T-helper 1 cell (primary cell): ENCODE results near the gene UBE2Q2.
"Not testable (repeated sequence)": the region's sequence is repeated elsewhere in the genome, so short reads cannot be mapped to it uniquely, and the experiment has no call there.

Source experiments
- DNase-seq, 5 donors: peaks; one replicate each; pipeline ENCODE4 v3.0.0-alpha.2; 2012 to 2020
- total RNA-seq, 4 donors: gene quantifications; one replicate each; lab custom pipeline; 2026; lab: John Stamatoyannopoulos, UW

Gene UBE2Q2
- 69.4 to 97.1 (median 71.2) reads per million in 4 donors for total RNA-seq

DNA sequence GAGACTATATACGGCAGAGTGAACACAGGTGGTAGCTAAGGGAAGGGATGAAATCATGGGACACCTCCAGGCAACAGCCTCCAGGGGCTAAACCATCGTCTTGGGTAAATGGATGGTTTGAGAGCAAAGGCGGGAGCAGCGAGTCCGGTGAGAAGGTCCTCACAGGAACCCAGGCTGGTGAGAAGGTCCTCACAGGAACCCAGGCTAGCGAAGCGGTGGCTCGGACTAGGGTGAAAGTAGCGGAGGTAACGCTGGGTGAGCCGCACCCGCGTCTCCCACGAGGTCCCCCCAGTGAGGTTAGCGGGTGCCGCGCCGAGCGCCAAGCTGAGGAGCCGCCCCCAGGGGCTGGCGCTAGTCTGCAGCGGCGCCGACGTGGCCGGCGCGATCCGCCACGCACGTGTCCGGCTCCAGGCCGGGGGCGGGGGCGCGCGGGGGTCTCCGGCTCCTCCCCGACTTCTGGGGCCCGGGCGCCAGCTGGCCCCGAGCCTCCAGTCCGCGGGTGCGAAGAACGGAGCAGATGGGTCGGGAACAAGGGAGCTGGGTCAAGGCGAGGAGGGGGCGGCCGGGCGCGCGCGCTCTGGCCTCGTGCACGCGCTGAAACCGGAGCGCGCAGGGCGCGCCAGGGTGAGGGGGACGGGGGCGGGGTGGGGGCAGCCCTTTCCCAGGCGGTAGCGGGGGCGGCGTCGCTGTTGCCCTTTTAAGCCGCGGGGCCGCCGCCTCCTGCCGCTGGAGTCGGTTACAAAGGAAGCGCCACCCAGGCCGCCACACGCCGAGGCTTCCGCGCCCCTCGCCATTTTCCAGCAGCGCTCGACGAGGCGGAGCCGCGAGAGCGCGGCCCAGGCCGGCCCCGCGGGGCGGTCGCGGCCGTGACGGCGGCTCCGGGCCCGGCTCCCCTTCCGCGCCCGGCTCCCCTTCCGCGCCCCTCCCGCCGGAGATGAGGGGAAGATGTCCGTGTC is at the start of gene UBE2Q2:
Gene UBE2Q2 (plus strand): TSS at position 726 of the 956 bp plus-strand sequence. CDS start 220 bp downstream, at position 946.
- DNase-seq: peak; percentile 50 to 79 (median 61)

- no peak for DNase-seq
Measured at GRCh38 chr15:75796321-75796720, 46.9 kb upstream of the UBE2Q2 start.

- not testable (repeated sequence) for DNase-seq
Measured at GRCh38 chr15:75797146-75797545, 46.1 kb upstream of the UBE2Q2 start.

GRCh38 chr15:75799190-75799589 is 44.1 kb upstream of the UBE2Q2 start:
- DNase-seq: no peak

GRCh38 chr15:75800409-75800808 is 42.8 kb upstream of the UBE2Q2 start:
- not testable (repeated sequence) for DNase-seq

DNA sequence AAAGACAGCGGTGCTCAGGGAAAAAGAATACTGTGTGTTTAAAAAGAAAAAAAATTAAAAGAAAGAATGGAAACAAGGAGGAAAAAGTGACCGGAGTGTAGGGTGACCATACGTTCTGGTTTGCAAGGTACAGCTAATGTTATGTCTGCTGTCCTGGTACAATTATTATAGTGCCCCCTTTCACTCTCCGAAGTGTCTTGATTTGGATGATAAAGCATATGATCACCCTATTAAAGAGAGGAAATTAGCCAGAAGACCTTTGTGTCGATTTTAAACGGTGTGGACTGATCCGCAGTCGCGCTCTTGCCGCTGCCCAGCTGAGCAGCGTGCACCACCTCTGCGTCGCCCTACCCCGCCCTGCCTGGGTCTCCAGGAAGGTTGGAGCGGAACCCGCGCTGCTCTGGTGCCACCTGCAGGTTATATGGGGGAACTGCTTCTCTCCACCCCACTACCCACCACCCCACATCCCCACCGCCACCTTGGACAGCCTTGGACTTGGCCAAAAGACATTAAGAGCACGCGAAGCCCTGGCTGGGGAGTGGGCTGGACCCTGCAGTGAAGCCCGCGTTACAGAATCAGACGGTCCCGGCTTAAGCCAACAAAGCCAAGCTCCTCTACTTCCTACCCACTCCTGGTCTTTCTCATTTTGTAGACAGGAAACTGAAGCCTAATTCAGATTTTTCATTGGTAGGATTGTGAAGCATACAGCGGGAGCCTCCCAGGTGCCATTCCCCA is 41.2 kb upstream of the UBE2Q2 start:
- peak; percentile 48 to 74 (median 68) for DNase-seq

DNA sequence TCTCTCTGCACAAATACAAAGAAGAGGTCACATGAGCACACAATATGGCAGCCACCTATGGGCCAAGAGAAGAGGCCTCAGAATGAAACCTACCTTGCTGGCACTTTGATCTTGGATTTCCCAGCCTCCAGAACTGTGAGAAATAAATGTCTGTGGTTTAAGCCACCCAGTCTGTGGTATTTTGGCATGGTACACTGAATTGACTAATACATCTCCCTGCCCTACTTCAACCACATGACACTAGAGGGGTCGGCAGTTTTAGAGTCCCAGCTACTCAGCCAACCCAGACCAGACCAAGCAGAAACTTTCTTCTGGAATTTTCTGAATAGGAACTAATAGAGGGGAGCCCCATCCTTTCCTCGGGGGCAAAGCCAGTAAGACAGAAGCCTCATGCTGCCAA is 35.8 kb upstream of the UBE2Q2 start:
- DNase-seq: not testable (repeated sequence)

- not testable (repeated sequence) for DNase-seq
Measured at GRCh38 chr15:75808009-75808408, 35.2 kb upstream of the UBE2Q2 start.

GRCh38 chr15:75808563-75808962 is 34.7 kb upstream of the UBE2Q2 start:
- no peak for DNase-seq

- DNase-seq: no peak
Measured at GRCh38 chr15:75809986-75810750, 33.1 kb upstream of the UBE2Q2 start.

DNA sequence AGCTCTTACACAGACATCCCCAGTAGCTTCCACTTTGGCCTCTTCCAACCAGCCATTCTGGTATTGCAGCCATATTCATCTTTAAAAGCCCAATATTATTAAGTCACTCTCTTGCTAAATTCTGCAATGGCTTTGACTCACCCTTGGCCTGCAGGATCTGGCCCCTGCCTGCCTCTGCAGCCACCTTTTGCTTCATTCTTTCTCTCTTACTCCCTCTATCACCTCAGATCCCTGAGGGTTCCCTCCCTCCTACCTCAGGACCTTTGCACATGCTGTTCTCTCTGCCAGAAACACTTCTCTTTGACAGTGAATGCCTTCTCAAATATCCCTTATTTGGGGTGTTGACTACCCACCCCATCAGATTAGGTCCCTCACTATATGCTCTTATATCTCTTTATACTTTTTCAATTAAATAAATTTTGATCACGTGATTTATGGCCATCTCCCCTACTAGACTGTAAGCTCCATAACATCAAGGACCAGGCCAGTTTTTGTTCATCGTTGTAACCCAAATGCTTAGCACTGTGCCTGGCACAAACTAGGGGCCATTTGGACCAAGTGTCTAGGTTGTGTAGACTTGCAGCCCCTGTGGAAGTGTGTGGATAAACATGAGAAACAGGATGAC is 32.3 kb upstream of the UBE2Q2 start:
- DNase-seq: no peak

DNA sequence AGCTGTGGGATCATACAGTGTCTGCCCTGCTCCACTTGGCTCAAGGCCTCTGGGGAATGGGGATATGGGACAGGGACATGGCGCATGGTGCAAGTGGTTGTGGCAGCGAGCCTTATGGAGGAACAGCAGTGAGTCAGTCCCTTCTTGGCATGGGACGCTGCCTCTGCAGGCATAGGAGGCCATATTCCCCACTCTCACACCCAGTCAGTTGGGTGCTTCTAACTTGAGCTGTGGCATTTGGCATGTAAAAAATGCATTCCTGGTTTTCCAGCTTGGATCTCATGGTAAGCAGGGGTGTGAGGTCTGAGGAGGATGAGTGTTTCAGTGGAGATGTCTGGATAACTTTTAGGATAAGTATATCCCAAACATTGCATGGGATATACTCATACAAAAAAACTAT is 31.6 kb upstream of the UBE2Q2 start:
- no peak for DNase-seq

- DNase-seq: no peak
Measured at GRCh38 chr15:75814794-75815193, 28.5 kb upstream of the UBE2Q2 start.

GRCh38 chr15:75815811-75816719 is 27.2 kb upstream of the UBE2Q2 start:
- peak in 1 of 5 donors; percentile 15 for DNase-seq

DNA sequence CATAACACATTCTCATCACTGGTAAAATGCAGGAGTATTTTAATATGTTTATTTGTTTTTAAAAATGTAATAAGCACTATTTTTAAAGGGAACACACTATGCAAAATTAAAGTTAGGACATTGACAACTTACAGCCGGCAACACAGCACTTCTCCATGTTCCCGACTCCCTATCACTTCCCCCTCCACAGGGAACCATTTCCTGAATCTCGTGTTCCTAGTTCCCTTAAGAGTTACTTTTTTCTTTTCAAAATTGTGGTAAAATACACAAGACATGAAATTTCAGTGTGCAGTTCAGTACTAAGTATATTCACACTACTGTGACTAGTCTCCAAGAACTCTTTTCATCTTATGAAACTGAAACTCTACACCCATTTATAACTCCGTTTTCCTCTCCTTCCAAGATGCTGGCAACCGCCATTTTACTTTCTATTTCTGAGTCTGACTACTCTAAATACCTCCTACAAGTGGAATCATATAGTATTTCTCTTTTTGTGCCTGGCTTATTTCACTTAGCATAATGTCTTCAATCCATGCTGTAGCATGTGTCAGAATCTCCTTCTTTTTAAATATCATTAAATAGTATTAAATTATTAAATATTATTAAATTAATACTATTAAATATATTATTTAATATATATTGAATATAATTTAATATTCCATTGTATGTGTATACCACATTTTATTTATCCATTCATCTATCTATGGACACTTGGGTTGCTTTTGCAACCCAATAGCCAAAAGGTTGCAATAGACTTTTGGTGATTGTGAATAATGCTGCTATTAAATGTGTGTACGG is 25.9 kb upstream of the UBE2Q2 start:
- peak in 1 of 5 donors; percentile 67 for DNase-seq

GRCh38 chr15:75820206-75820605 is 23.0 kb upstream of the UBE2Q2 start:
- DNase-seq: no peak

DNA sequence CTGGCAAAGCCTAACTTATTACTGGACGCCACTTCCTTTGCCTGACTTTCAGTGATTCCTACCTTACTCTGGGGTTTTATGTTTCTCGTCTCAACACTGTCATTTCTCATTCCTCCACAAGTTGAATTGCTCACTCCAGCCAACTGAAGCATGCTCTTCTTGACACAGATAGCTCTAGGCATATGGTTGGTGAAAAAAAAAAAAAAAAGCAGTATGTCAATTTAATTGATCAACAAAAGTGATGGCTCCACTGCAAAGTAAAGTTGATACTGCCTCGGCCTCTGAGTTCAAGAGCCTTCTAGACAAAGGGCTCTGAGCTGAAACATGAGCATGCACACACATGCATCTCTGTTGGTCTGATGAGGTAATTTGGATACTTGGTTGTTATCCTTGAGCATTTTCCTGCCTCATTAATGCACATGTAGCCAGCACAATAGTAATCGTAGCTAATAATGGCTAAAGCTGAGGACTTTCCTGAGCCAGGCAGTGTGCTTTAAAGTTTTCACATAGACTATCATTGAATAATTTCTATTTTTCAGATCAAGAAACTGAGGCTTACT is 21.4 kb upstream of the UBE2Q2 start:
- DNase-seq: no peak

- DNase-seq: no peak
Measured at GRCh38 chr15:75822685-75823278, 20.5 kb upstream of the UBE2Q2 start.

GRCh38 chr15:75823860-75824613 is 19.2 kb upstream of the UBE2Q2 start:
- DNase-seq: no peak
